ENCODE results near the gene POLN. TPM values are rescaled to one million over a fixed set of nuclear protein-coding genes. Genes with fewer than 3 reads are reported as not detected.

Gene POLN
- total and polyA plus RNA-seq, 2 of the 4 experiments (the other 2 are of a cell fraction) = 0.63 to 0.72 TPM

GRCh38 chr4:2168469-2169319, 73.2 kb downstream of the POLN start:
- H3K9ac ChIP-seq (ENCODE audit: low read depth, low read length) = no peak overlapping the region
- intact Hi-C loops (cut with micrococcal nuclease) (no loop called here), dilution Hi-C loops (cut with HindIII; ENCODE audit: low sequenced_read_pairs, unreplicated experiment) (no loop called here), in situ Hi-C loops (cut with MboI; ENCODE audit: low sequenced_read_pairs) (no loop called here)
- no peak overlapping the region for H2AK9ac ChIP-seq (replicated peaks; ENCODE audit: low read depth, low read length, poor library complexity)
- H3K9me1 ChIP-seq (ENCODE audit: insufficient read depth, low read length) = no peaks in the 10 kb centered on the region
- WGBS, 2 experiments (ENCODE audit: extremely low coverage in 2 of 2, insufficient read length in 1 of 2) = 63% methylated on average over 4 of the region's 12 CpGs; no CpG with 5 or more reads in 1 of the 2 experiments
- H3K4ac ChIP-seq (ENCODE audit: low read depth, low read length) = no peak overlapping the region
- no peak overlapping the region for H2BK120ac ChIP-seq (ENCODE audit: low read depth, low read length)
- H4K5ac ChIP-seq (ENCODE audit: low read depth, low read length) = no peak overlapping the region
- H3K4me1 ChIP-seq (ENCODE audit: control insufficient read depth, insufficient read depth, low read length) = no peaks in the 10 kb centered on the region
- no peak overlapping the region for H2AK5ac ChIP-seq (ENCODE audit: low read depth, low read length)
- no peaks in the 10 kb centered on the region for H4K20me1 ChIP-seq (ENCODE audit: insufficient read depth, low read length)
- H3K4me2 ChIP-seq (ENCODE audit: low read depth, low read length) = no peak overlapping the region
- ATAC-seq (ENCODE audit: low read depth) (no peak), DNase-seq (no peak)
- H3K27me3 ChIP-seq (ENCODE audit: control insufficient read depth, insufficient read depth, low read length) = no peaks in the 10 kb centered on the region
- no peak overlapping the region for H2AFZ ChIP-seq (replicated peaks; ENCODE audit: low read length, poor library complexity)
- TF ChIP-seq MAFK (IDR thresholded peaks at IDR 0.05; ENCODE audit: low read depth, low read length) (no peak), SMC3 (IDR thresholded peaks at IDR 0.05; ENCODE audit: low read depth, low read length) (no peak), CHD1 (IDR thresholded peaks at IDR 0.05; ENCODE audit: low read depth, low read length) (no peak), RAD21 (IDR thresholded peaks at IDR 0.05; ENCODE audit: low read length) (no peak), MXI1 (IDR thresholded peaks at IDR 0.05; ENCODE audit: borderline replicate concordance, low read depth, low read length) (no peak), CTCF (conservative IDR thresholded peaks at IDR 0.05; ENCODE audit: low read depth, low read length) (no peak), MAZ (IDR thresholded peaks at IDR 0.05; ENCODE audit: borderline replicate concordance, low read depth, low read length) (no peak), NFE2L2 (IDR thresholded peaks at IDR 0.05; ENCODE audit: low read depth, low read length) (no peak), FOS (IDR thresholded peaks at IDR 0.05; ENCODE audit: low read depth, low read length) (no peak), RFX5 (IDR thresholded peaks at IDR 0.05; ENCODE audit: low read depth, low read length) (no peak), CEBPB (IDR thresholded peaks at IDR 0.05; ENCODE audit: low read depth, low read length) (no peak), ELK1 (IDR thresholded peaks at IDR 0.05; ENCODE audit: borderline replicate concordance, low read depth, low read length) (no peak), BHLHE40 (IDR thresholded peaks at IDR 0.05; ENCODE audit: low read depth, low read length) (no peak), USF2 (IDR thresholded peaks at IDR 0.05; ENCODE audit: low read depth, low read length) (no peak)
- no peak overlapping the region for H3K18ac ChIP-seq (ENCODE audit: low read depth, low read length)
- H4K91ac ChIP-seq (ENCODE audit: insufficient read depth, low read depth, low read length) = no peak overlapping the region
- H3K79me1 ChIP-seq (ENCODE audit: low read depth in 1 of 2, low read length in 2 of 2) = no peaks in the 10 kb centered on the region
- no peak overlapping the region for H3K4me3 ChIP-seq (ENCODE audit: insufficient read depth, low read depth, low read length)
- H3K14ac ChIP-seq (replicated peaks; ENCODE audit: low read depth, low read length) = no peak overlapping the region
- no peak overlapping the region for H3K56ac ChIP-seq (ENCODE audit: extremely low read depth, insufficient read depth, low read length)
- H3K36me3 ChIP-seq (ENCODE audit: control insufficient read depth, insufficient read depth, low read length) = no peaks in the 10 kb centered on the region; the same call in none of the 2 replicates
- POLR2A ChIA-PET (ENCODE audit: unreplicated experiment) = no interaction called here
- no peak overlapping the region for H3K27ac ChIP-seq (ENCODE audit: insufficient read depth, low read length)
- CTCF ChIA-PET = no interaction called here
- H2BK20ac ChIP-seq (ENCODE audit: low read depth, low read length) = no peak overlapping the region
- H3K9me3 ChIP-seq (ENCODE audit: control insufficient read depth, insufficient read depth, low read length) = no peaks in the 10 kb centered on the region
- no TSS peak for BruUV-seq (replicated peaks)
- no peak overlapping the region for H3K23ac ChIP-seq (ENCODE audit: low read depth, low read length)
- no peak overlapping the region for H2BK15ac ChIP-seq (ENCODE audit: low read depth, low read length)
- H4K8ac ChIP-seq (ENCODE audit: low read depth in 2 of 2, low read length in 2 of 2) = no peak overlapping the region
- no peak overlapping the region for H2BK5ac ChIP-seq (ENCODE audit: low read depth, low read length, poor library complexity, severe bottlenecking)

All from IMR-90 (cell line).